Keratinocyte (primary cell): ENCODE results near the gene RPL29.

Experiments
- CTCF ChIP-seq, 3 experiments: IDR thresholded peaks in 1 of 3; conservative IDR thresholded peaks in 1 of 3; optimal IDR thresholded peaks in 1 of 3; 2 replicates in 2 of 3; 3 replicates in 1 of 3; pipeline versions ENCODE3 to v1.5.1; 2011; ENCODE audit warnings: low read length in 3 of 3, mild to moderate bottlenecking in 3 of 3, moderate library complexity in 2 of 3, control low read depth in 1 of 3, inconsistent platforms in 1 of 3; ENCODE audit not compliant: insufficient read depth in 2 of 3; ENCODE audit errors: extremely low read depth in 1 of 3
- EZH2 ChIP-seq: IDR thresholded peaks from one replicate; pipeline ENCODE4 v1.6.1; 2012; ENCODE audit warnings: inconsistent platforms, mild to moderate bottlenecking, low read length, moderate library complexity

GRCh38 chr3:51962854-51963530, 32.7 kb downstream of the RPL29 start:
- no peak for TF ChIP-seq CTCF (optimal IDR thresholded peaks at IDR 0.05 in 1 of 3, IDR thresholded peaks at IDR 0.05 in 1 of 3, conservative IDR thresholded peaks at IDR 0.05 in 1 of 3; ENCODE audit: extremely low read depth in 1 of 3, insufficient read depth in 2 of 3, low read length in 3 of 3)
- no peak for TF ChIP-seq EZH2
